8988T (cell line): Measurements from ENCODE around the gene REEP6.

Experiments used
- DNase-seq: peaks from one replicate; pipeline ENCODE4 v3.0.0; 2011

REEP6 gene

DNA sequence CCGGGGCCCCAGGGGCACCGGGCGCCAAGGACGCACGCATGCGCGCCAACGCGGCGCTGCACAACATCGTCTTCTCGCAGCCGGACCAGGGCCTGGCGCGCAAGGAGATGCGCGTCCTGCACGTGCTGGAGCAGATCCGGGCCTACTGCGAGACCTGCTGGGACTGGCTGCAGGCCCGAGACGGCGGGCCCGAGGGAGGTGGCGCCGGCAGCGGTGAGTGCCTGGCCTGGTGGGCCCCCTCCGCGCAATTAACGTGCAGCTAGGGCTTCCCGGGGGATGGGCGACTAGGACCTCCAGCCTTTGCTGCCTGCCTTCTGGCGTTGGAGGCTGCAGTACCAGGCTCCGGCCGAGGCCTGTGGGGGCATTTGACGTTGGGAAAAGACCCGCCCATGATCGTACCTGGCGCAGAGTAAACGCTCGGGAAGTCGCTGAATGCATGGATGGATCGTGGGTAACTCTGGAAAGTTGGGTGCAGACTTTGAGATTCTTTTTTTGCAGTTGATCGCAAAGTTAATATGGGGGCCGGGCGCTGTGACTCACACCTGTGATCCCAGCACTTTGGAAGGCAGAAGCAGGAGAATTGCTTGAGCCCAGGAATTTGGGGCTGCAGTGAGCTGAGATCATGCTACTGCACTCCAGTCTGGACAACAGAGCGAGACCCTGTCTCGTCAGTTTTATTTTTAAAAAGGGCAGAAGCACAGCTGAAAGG, 33.8 kb upstream of the REEP6 start:
- DNase-seq = no peak

DNA sequence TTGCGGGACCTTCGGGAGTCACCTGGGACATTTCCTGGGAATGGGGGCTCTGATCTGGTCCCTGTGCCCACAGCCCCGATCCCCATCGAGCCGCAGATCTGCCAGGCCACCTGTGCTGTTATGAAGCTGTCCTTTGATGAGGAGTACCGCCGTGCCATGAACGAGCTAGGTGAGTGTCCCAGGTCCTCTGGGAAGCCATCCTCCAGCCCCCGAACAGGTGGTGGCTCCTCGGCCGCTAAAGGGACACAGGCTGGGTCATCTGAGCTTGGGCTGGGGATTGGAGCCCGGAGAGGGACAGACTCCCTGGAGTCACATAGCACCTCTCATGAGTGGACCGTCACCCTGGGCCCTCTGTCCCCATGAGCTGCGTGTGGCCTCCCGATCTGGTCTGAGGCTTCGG, 33.1 kb upstream of the REEP6 start:
- DNase-seq = no peak

DNA sequence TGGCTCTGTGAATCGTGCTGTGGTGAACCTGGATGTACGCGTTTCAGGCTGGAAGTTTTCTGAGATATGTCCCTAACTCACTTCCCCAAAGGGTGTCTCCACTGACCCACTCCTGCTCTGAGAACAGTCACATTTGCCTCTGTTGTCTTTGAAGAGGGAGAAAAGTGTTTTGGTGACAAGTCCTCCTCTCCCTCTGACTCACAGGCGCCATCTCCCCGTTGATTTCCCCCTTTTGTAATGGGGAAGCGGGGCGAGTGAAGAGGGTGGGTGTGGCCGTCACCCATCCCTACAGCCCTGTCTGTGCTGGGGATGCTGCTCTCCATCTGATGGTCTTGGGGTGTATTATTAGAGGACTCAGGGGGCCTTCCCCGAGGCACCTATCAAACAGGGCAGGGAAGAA, 31.5 kb upstream of the REEP6 start:
- no peak for DNase-seq

DNA sequence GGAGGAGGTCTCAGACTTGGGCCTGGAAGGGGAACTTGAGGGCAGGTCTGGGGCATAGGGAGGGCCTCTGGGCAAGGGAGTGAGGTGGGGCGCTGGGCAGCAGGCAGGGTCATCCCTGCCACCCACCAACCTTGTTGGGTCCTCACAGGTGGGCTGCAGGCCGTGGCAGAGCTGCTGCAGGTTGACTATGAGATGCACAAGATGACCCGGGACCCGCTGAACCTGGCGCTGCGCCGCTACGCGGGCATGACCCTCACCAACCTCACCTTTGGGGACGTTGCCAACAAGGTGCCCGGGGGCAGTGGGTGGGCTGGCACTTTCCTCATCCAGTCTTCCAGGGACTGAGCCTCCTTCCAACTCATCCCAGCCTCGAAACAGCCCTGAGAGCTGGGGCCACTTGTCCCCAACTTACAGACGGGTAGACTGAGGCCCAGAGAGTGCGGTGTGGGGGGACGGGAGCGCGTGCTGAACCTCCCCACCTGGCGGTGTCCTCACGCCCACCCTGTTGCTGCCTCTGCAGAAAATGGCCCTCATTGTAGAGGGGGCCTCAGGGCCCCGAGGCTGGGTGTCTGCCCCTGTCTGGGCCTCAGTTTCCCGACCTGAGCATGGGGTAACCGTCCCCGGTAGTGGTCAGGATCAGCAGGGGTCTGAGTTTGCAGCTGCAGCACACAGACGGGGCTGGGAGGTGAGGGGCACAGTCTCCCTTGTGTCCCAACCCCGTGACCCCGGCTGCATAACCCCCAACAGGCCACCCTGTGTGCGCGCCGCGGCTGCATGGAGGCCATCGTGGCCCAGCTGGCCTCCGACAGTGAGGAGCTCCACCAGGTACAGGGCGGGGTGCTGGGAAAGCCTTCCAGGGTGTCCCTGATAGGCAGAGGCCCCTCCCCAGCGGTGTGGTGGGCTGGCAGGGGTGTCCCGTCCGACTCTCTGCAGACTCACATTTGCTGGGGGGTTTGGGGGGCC, 30.7 kb upstream of the REEP6 start:
- no peak for DNase-seq

DNA sequence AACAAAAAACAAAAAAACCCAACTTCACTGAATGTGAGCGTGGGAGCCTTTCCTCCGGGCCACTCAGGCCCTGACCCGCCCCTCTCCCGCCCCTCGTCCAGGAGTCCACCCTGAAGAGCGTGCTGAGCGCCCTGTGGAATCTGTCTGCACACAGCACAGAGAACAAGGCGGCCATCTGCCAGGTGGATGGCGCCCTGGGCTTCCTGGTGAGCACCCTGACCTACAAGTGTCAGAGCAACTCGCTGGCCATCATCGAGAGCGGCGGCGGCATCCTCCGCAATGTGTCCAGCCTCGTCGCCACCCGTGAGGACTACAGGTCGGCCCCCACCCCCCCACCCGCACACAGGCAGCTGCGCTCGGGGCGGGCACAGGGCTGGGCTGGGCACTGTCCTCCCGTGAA, 29.1 kb upstream of the REEP6 start:
- no peak for DNase-seq

DNA sequence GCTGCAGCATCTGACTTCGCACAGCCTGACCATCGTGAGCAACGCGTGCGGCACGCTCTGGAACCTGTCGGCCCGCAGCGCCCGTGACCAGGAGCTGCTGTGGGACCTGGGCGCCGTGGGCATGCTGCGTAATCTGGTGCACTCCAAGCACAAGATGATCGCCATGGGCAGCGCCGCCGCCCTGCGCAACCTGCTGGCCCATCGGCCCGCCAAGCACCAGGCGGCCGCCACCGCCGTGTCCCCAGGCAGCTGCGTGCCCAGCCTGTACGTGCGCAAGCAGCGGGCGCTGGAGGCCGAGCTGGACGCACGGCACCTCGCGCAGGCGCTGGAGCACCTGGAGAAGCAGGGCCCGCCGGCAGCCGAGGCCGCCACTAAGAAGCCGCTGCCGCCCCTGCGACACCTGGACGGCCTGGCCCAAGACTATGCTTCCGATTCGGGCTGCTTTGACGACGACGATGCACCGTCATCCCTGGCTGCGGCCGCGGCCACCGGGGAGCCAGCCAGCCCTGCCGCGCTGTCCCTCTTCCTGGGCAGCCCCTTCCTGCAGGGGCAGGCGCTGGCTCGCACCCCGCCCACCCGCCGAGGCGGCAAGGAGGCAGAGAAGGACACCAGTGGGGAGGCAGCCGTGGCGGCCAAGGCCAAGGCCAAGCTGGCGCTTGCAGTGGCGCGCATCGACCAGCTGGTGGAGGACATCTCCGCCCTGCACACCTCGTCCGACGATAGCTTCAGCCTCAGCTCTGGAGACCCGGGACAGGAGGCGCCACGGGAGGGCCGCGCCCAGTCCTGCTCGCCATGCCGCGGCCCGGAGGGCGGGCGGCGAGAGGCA, 25.6 kb upstream of the REEP6 start:
- no peak for DNase-seq

DNA sequence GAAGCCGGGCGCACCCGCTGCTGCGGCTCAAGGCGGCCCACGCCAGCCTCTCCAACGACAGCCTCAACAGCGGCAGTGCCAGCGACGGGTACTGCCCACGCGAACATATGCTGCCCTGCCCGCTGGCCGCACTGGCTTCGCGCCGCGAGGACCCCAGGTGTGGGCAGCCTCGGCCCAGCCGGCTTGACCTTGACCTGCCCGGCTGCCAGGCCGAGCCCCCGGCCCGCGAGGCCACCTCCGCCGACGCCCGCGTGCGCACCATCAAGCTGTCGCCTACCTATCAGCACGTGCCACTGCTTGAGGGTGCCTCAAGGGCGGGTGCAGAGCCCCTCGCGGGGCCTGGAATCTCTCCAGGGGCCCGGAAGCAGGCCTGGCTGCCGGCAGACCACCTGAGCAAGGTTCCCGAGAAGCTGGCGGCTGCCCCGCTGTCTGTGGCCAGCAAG, 24.9 kb upstream of the REEP6 start:
- DNase-seq = no peak

DNA sequence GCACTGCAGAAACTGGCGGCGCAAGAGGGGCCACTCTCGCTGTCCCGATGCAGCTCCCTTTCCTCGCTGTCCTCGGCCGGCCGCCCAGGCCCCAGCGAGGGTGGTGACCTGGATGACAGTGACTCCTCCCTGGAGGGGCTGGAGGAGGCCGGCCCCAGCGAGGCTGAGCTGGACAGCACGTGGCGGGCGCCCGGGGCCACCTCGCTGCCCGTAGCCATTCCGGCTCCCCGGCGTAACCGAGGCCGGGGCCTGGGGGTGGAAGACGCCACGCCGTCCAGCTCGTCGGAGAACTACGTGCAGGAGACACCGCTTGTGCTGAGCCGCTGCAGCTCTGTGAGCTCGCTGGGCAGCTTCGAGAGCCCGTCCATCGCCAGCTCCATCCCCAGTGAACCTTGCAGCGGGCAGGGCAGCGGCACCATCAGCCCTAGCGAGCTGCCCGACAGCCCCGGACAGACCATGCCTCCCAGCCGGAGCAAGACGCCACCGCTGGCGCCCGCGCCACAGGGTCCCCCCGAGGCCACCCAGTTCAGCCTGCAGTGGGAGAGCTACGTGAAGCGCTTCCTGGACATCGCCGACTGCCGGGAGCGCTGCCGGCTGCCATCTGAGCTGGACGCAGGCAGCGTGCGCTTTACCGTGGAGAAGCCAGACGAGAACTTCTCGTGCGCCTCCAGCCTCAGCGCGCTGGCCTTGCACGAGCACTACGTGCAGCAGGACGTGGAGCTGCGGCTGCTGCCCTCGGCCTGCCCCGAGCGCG, 24.3 kb upstream of the REEP6 start:
- DNase-seq = no peak

DNA sequence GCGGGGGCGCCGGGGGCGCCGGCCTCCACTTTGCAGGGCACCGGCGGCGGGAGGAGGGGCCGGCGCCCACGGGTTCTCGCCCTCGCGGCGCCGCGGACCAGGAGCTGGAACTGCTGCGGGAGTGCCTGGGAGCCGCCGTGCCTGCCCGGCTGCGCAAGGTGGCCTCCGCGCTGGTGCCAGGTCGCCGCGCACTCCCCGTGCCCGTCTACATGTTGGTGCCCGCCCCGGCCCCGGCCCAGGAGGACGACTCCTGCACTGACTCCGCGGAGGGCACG, 23.8 kb upstream of the REEP6 start:
- DNase-seq = no peak

DNA sequence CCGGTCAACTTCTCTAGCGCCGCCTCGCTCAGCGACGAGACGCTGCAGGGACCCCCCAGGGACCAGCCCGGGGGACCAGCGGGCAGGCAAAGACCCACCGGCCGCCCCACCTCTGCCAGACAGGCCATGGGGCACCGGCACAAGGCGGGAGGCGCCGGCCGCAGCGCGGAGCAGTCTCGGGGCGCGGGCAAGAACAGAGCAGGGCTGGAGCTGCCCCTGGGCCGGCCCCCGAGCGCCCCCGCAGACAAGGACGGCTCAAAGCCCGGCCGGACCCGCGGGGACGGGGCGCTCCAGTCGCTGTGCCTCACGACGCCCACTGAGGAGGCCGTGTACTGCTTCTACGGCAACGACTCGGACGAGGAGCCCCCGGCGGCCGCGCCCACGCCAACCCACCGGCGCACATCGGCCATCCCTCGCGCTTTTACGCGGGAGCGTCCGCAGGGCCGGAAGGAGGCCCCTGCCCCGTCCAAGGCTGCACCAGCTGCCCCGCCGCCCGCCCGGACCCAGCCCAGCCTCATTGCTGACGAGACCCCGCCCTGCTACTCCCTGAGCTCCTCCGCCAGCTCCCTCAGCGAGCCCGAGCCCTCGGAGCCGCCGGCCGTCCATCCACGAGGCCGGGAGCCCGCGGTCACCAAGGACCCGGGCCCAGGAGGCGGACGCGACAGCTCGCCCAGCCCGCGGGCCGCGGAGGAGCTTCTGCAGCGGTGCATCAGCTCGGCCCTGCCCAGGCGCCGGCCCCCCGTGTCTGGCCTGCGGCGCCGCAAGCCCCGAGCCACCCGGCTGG, 23.3 kb upstream of the REEP6 start:
- no peak for DNase-seq

DNA sequence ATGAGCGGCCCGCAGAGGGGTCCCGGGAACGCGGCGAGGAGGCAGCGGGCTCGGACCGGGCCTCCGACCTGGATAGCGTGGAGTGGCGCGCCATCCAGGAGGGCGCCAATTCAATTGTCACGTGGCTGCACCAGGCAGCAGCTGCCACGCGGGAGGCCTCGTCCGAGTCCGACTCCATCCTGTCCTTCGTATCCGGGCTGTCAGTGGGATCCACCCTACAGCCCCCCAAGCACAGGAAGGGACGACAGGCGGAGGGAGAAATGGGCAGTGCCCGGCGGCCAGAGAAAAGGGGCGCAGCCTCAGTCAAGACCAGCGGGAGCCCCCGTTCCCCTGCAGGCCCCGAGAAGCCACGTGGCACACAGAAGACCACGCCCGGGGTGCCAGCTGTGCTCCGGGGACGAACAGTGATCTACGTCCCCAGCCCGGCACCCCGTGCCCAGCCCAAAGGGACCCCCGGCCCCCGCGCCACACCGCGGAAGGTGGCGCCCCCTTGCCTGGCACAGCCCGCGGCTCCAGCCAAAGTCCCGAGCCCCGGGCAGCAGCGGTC, 22.6 kb upstream of the REEP6 start:
- no peak for DNase-seq

DNA sequence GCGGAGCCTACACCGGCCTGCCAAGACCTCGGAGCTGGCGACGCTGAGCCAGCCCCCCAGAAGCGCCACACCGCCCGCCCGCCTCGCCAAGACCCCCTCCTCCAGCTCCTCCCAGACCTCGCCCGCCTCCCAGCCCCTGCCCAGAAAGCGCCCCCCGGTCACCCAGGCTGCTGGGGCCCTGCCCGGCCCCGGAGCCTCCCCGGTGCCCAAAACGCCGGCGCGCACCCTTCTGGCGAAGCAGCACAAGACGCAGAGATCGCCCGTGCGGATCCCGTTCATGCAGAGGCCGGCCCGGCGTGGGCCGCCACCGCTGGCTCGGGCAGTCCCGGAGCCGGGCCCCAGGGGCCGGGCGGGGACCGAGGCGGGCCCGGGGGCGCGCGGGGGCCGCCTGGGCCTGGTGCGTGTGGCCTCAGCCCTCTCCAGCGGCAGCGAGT, 22.1 kb upstream of the REEP6 start:
- DNase-seq = no peak

DNA sequence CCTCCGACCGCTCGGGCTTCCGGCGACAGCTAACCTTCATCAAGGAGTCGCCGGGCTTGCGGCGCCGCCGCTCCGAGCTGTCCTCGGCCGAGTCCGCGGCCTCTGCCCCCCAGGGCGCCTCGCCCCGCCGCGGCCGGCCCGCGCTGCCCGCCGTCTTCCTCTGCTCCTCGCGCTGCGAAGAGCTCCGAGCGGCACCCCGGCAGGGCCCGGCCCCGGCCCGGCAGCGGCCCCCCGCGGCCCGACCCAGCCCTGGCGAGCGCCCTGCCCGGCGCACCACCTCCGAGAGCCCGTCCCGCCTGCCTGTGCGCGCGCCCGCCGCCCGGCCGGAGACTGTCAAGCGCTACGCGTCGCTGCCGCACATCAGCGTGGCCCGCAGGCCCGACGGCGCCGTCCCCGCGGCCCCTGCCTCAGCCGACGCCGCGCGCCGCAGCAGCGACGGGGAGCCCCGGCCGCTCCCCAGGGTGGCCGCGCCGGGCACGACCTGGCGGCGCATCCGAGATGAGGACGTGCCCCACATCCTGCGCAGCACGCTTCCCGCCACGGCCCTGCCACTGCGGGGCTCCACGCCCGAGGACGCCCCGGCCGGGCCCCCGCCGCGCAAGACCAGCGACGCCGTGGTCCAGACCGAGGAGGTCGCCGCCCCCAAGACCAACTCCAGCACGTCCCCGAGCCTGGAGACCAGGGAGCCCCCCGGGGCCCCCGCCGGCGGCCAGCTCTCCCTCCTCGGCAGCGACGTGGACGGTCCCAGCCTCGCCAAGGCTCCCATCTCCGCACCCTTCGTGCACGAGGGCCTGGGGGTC, 21.5 kb upstream of the REEP6 start:
- no peak for DNase-seq

DNA sequence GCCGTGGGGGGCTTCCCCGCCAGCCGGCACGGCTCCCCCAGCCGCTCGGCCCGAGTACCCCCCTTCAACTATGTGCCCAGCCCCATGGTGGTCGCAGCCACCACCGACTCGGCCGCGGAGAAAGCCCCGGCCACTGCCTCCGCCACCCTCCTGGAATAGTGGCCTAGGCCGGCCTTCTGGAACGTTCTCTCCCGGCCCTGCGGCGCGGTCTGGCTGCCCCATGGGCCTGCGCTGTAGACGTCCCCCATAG, 21.0 kb upstream of the REEP6 start:
- DNase-seq = no peak

DNA sequence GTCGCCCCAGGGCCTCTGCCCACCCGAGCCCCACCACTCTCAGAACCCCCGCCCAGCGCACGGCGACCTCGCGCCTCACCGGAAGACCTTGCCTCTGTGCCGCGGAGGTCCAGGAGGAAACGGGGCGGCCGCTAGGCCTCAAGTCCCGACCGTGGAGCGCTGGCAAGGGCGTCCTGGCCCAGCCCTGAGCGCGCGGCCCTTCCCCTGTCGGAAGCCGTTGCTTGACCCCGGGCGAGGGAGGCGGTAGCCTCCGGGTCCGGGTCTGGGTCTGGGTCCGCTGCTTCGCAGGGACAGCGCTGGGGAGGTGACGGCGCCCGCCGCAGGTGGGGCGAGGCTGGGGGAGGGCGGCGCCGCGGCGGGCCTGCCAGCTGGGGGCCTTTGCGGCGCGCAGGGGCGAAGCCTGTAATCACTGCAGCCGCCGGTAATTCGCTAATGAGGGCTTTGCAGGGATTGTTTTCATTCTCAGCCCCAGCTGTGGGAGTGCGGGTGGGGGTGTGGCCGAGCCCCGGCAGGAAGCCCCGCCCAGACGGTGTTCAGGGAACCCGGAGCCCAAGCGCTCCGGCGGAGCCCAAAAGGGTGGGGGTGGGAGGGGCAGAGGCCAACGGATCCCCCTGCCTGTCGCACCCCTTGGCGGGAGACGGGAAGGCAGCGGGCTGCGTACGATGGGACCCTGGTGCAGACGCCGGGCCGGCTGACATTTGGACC, 20.5 kb upstream of the REEP6 start:
- no peak for DNase-seq

DNA sequence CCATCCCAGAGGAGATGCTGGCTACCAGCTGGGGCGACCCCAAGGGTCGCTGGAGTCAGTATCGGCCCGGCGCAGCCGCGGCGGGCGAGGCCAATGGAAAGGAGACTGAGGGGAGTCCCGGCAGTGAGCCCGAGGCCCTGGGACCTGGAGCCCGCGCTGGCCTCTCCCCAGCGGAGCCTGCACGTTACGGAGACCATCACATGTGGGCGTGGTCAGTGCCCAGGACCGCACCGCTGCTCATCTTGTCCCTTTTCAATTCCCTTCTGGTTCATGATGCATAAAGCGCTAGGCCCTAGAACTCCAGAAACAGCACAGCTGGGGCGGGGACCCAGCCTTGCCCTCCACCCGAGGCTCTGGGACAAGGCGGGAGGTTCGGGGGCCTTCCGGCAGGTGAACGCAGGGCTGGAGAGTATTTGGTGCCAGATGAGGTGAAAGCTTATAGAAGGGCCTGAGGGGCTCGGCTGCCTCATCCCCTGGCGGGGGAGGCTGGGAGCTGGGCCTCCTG, 19.9 kb upstream of the REEP6 start:
- DNase-seq = no peak

DNA sequence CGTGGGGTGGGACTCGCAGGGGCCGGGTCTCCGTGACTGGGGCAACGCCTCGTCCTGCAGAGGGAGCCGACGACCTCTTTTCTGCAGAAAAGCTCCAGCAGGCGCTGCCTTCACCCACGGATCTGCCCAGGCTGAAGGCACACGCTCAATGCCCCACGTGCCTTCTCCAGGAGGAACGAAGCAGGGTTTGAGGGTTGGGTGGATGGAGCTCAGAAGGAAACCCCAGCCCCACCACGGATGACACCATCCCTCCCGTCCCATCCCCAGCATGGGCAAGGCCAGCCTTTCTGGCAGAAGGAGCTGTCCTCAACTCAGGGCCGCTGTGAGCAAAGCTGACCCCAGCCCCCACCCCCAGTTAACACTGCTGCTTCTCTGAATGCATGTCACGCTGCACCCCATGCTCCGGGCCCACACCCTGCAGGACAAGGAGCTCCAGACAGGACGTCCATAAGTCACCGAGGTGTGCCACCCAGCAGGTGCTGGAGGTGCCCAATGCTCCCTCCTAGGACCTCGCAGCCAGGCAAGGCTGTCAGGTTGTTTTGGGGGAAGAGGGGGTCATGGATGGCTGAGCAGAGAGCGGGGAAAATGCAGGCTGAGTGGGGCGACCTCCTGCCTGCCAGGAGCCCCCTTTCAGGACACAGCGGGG, 19.3 kb upstream of the REEP6 start:
- DNase-seq = no peak

DNA sequence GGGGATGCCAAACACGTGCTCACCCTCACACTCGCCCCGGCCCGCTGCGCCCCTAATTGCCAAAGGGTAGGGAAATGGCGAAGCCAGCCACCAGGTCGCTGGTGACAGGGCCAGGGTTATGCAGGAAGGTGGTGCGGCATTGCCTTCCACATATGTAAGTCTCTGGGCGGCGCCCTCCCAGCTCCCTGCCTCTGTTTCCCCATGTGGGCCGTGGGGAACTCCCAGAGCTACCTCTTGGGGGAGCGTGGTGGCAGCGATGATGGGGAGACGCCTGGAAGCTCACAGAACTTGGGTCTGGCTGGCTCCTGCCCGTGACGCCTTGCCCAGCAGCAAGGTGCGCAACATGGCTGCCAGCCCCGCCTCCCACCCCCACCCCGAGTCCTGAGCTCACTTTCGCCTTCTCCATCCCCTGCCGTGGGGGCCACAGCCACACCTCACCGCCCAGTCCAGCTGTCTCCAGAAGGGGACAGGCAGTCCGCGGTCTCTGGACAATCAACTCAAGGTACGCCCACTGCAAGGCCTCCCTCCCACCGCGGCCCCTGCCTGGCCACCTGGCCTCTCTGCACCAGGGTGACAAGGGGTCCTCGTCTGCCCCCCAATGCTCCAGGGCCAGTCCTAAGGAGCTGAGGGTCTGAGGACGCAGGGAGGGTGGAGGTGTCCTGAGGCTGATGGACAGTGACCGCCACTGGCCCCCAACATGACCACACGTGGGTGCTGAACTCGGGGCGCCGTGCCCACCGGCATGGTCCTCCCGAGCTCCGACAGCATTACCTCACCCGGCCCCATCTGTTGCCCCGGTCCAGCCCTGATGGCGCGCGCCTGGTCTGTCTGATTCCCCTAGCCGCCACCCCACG, 18.5 kb upstream of the REEP6 start:
- no peak for DNase-seq
